Measurements from ENCODE around the gene NIPSNAP3A. TPM values are rescaled to one million over a fixed set of nuclear protein-coding genes. Genes with fewer than 3 reads are reported as not detected.

NIPSNAP3A gene
- total RNA-seq: 88.1 TPM

GRCh38 chr9:104747565-104748358 lies at the start of gene NIPSNAP3A:
NIPSNAP3A (plus strand) TSS chr9:104747683; CDS start chr9:104747793, 110 bp downstream.

Other genes with a start within 250 kb of the NIPSNAP3A start
- gene OR13F1, start 243.4 kb upstream of the NIPSNAP3A start, total RNA-seq: not detected
- gene OR13C4, start 220.5 kb upstream of the NIPSNAP3A start, total RNA-seq: not detected
- 0.46 TPM for gene OR13C3, start 210.8 kb upstream of the NIPSNAP3A start, total RNA-seq
- gene OR13C8, start 178.5 kb upstream of the NIPSNAP3A start, total RNA-seq: not detected
- not detected for gene OR13C5, start 148.3 kb upstream of the NIPSNAP3A start, total RNA-seq
- 0.92 TPM for gene OR13C2, start 142.1 kb upstream of the NIPSNAP3A start, total RNA-seq
- gene OR13C9, start 129.5 kb upstream of the NIPSNAP3A start, total RNA-seq: 0.46 TPM
- not detected for gene OR13D1, start 53.2 kb upstream of the NIPSNAP3A start, total RNA-seq
- 12.2 TPM for gene NIPSNAP3B, start 16.4 kb downstream of the NIPSNAP3A start, total RNA-seq
- gene ABCA1, start 180.5 kb downstream of the NIPSNAP3A start, total RNA-seq: 32.5 TPM